ENCODE results near the gene LLGL2.
A peak's percentile ranks its signal among the peaks of the same experiment; 100 is the strongest.

DNA sequence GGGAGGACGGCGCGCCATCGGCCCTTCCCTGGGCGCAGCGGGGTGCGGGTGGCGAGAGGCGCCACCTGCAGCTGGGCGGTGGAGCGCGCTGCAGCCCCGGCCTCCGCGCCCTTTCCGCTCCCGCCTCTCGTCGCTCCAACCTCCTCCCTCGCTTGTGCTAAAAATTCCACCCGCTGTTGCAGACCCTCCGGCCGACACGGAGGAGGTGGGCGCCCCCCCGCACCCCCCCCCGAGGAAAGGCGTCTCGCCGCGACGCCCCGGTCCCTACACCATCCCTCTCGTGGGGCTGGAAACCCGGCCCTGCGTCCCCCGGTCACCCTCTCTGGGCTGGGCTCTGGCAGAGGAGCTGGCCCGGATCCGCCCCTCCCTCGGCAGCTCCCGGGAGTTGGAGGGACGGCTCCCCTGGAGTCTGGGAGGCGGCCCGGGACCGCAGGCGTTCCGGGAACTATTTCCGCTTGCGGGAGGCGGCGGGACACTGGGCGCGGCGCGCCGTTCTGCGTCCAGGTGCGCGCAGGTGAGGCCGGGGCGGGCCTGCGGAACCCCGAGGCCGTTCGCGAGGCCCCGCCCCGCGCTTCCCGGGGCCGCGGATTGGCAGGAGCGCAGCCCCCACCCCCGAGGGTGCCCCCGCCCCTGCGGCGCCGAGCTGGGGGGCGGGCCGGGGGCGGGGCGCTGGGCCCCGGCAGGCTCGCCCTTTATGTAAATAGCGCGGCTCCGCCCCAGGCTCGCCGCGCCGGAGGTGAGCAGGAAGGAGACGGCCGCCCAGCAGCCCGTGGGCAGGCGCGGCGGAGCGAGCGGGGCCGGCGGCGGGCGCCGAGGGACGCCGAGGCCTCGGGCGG is at the start of gene LLGL2:
- TF ChIP-seq, protein P1, sequence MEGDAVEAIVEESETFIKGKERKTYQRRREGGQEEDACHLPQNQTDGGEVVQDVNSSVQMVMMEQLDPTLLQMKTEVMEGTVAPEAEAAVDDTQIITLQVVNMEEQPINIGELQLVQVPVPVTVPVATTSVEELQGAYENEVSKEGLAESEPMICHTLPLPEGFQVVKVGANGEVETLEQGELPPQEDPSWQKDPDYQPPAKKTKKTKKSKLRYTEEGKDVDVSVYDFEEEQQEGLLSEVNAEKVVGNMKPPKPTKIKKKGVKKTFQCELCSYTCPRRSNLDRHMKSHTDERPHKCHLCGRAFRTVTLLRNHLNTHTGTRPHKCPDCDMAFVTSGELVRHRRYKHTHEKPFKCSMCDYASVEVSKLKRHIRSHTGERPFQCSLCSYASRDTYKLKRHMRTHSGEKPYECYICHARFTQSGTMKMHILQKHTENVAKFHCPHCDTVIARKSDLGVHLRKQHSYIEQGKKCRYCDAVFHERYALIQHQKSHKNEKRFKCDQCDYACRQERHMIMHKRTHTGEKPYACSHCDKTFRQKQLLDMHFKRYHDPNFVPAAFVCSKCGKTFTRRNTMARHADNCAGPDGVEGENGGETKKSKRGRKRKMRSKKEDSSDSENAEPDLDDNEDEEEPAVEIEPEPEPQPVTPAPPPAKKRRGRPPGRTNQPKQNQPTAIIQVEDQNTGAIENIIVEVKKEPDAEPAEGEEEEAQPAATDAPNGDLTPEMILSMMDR (IDR thresholded peaks at IDR 0.05) = peak in 1 of 3 experiments; percentile 29
- peak in 1 of 2 donors; percentile 34 for TF ChIP-seq POLR2A (IDR thresholded peaks at IDR 0.05)

All from vagina (tissue), 2 donors.